WI38 (cell line): ENCODE data around the gene CPNE5.

ENCODE experiments used
- H3K4me3 ChIP-seq: 2 replicates; pipeline ENCODE4 v1.5.1; 2011; ENCODE audit warnings: low read depth, mild to moderate bottlenecking, control low read depth, low read length
- TF ChIP-seq, protein P1 (sequence below): IDR thresholded peaks from 2 replicates; pipeline ENCODE4 v1.5.1; 2012; ENCODE audit warnings: low read depth, mild to moderate bottlenecking, control low read depth, low read length

Gene CPNE5

DNA sequence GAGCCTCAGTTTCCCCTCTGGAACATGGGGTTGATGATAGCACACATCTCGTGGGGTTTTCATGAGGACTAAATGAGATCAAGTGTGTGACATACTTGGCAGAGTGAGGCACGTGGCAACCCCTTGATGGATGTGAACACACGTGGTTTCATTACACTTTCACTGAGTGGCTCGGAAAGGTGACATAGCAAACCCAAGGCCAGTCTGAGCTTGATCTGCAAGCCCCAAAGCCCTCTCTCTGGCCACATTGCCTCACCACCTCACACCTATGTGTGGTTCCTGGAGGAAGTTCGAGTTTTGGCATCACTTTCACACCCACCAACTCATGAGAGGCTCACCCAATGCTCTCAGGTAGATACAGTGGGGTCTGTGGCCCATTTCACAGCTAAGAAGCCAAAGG lies 60.0 kb downstream of the CPNE5 start:
- TF ChIP-seq, protein P1, sequence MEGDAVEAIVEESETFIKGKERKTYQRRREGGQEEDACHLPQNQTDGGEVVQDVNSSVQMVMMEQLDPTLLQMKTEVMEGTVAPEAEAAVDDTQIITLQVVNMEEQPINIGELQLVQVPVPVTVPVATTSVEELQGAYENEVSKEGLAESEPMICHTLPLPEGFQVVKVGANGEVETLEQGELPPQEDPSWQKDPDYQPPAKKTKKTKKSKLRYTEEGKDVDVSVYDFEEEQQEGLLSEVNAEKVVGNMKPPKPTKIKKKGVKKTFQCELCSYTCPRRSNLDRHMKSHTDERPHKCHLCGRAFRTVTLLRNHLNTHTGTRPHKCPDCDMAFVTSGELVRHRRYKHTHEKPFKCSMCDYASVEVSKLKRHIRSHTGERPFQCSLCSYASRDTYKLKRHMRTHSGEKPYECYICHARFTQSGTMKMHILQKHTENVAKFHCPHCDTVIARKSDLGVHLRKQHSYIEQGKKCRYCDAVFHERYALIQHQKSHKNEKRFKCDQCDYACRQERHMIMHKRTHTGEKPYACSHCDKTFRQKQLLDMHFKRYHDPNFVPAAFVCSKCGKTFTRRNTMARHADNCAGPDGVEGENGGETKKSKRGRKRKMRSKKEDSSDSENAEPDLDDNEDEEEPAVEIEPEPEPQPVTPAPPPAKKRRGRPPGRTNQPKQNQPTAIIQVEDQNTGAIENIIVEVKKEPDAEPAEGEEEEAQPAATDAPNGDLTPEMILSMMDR: no peak
- no peak overlapping the region for H3K4me3 ChIP-seq

DNA sequence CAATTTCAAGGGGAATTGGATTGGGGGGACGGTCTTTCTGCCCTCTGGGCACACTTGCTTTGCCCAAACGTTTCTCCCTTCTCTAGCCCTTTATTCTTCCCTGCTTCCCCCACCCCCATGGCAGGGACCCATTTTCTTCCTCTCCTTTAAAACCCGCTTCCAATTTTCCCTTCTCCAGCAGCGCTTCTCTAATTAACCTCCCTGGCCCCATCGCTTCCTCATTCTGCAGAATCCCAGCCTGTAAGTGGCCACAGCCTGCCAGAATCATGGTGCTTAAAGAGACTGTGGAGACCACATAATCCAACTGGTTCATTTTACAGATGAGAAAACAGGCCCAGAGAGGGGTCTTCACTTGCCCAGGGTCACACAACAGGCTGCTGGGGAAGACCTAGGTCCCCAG lies 61.4 kb downstream of the CPNE5 start:
- TF ChIP-seq, protein P1: no peak
- no peak overlapping the region for H3K4me3 ChIP-seq

DNA sequence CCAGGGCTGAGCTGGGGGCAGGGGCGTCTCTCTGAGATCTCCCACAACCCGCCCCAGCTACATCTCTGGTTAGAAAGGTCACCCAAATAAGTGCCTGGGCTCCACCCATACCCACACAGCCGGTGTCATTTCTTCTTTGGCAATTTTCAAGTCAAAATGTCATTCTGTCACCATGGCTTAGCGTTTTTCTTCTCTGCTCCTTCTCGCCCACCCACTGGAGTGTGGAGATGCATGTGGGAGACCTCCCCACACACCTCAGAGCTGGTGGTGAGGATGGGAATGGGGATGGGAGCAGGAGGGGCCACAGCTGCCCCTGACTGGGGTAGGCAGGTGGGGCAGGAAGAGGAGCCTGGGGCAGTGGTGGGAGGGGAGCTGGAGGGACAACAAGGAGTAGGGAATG lies 63.1 kb downstream of the CPNE5 start:
- TF ChIP-seq, protein P1: no peak

DNA sequence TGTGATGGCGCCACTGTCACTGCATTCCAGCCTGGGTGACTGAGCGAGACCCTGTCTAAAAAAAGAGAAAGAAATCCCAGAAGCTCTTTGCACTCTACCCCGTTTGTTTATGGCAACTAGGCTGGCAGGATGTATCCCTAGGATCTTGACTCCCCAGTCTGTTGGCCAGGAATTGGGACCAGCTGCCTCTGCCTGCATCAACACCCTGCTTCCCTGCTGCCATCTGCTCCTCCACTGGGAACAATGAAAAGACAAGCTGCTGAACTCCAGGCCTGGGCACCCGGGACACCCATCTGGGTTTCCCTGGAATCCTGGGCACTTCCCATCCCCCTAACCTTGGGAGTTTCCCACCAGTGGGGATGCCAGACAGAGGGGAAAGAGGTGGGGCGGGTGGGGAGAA lies 64.9 kb downstream of the CPNE5 start:
- H3K4me3 ChIP-seq: no peak overlapping the region
- TF ChIP-seq, protein P1: no peak

More for the DNA sequence above, 63.1 kb downstream of the CPNE5 start:
- H3K4me3 ChIP-seq: no peak overlapping the region

DNA sequence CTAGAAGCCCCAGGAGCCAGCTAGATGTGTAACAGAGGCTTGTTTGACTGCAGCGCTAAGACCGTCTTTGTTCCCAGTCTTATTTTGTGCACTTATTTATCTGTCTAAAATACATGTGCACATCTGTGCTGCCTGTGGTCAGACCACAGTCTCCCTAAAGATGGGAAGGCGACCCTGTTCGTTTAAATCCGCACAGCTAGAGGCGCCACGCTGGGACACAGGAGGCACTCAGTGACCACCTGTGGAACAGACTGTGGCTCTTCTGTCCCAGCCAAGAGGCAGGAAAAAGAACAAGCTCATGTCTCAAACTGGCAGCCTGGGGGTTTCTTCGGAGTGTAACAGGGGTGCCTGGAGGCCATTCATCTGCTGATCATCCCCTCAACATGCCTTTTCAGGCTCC lies 66.8 kb downstream of the CPNE5 start:
- no peak overlapping the region for H3K4me3 ChIP-seq

DNA sequence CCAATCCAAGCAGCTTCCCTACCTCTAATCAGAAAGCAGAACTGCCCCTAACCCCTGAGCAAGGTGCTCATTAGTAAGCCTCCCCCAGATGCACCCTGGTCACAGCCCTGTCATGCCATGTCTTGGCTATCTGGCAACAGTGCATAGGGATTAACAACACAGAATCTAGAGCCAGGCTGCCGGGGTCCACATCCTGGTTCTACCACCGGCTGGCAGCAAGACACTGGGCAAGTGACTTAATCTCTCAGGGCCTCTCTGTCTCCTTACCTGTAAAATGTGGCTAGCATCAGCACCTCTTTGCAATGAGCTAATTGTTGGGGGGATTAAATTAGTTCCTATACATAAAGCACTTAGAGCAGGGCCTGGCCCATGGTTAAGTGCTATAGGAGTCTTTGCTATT lies 68.1 kb downstream of the CPNE5 start:
- H3K4me3 ChIP-seq: no peak overlapping the region
- TF ChIP-seq, protein P1: no peak

More for the DNA sequence above, 66.8 kb downstream of the CPNE5 start:
- TF ChIP-seq, protein P1: no peak

DNA sequence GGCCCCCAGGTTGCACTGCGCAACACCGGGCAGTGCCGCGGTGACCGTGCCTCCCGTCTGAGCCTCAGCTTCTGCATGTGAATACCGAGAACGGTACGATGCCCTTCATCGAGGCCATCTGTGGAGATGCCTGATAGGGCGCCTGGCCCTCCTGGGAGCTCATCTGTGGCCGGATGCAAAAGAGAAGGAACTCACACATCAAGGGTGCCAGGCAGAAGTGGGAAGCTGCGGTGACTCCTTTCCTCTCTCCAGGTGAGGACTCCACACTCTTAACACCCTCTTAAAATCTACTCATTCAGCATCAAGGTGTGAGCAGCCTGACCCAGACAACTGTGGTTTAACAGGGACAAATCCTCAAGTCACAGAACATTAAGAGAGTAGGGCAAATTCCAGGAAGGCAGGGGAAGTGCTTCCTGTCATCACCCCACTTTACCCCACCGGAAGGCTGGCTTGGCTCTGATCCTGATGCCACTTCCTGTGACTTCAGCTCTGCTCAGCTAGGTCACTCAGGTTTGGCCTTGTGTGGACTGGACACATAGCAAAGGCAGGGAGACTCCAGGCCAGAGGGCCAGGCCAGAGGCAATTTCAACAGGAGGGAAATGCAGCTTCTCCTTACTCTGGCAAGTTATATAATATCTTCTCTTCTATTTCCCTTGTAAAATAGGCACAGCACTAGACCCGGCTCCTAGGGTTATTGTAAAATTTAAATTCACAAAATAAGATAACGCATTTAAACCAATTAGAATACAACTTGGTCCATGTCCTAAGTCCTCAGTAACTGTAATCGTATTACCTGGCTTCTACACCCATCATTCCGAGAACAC lies 69.4 kb downstream of the CPNE5 start:
- no peak overlapping the region for H3K4me3 ChIP-seq
- TF ChIP-seq, protein P1: no peak
